Hepatocyte (in vitro differentiated cells): ENCODE results near the gene PTCD2.

Experiments
- EZH2 ChIP-seq: fragments of 200-600 bp; sonication (generic); IDR thresholded peaks from 2 replicates; pipeline ENCODE4 v1.6.1; 2016; ENCODE audit warnings: antibody characterized with exemption, mild to moderate bottlenecking, borderline replicate concordance
- TF ChIP-seq, protein P1 (sequence below): fragments of 200-600 bp; sonication (generic); IDR thresholded peaks from 2 replicates; pipeline ENCODE4 v1.5.1; 2016; ENCODE audit warnings: antibody characterized with exemption, mild to moderate bottlenecking; ENCODE audit not compliant: poor library complexity

DNA sequence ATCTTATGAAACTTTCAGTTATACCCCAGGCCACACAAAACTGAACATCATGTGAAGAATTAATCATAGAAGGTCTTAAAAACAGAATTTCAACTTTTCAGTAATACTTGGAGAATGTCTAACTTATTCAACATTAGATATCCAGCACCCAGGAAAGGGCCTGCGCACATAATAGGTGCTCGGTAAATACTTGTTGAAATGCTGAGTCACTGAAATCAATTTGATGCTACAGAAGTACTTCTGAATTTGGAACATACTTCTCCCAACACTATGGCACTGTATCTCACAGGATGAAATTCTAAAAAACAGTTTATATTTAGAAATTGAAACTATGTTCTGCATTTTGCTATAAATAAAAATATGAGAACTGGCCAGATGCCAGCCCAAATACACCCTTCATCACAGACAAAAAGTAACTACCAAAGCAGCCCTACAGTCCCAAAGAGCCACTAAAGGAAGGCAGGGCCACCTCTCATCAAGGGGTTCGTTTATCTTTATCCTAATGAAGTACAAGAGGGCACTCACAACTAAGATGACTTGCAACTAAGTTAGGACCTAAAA lies 26.6 kb upstream of the PTCD2 start:
- TF ChIP-seq, protein P1, sequence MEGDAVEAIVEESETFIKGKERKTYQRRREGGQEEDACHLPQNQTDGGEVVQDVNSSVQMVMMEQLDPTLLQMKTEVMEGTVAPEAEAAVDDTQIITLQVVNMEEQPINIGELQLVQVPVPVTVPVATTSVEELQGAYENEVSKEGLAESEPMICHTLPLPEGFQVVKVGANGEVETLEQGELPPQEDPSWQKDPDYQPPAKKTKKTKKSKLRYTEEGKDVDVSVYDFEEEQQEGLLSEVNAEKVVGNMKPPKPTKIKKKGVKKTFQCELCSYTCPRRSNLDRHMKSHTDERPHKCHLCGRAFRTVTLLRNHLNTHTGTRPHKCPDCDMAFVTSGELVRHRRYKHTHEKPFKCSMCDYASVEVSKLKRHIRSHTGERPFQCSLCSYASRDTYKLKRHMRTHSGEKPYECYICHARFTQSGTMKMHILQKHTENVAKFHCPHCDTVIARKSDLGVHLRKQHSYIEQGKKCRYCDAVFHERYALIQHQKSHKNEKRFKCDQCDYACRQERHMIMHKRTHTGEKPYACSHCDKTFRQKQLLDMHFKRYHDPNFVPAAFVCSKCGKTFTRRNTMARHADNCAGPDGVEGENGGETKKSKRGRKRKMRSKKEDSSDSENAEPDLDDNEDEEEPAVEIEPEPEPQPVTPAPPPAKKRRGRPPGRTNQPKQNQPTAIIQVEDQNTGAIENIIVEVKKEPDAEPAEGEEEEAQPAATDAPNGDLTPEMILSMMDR: no peak
- no peak for TF ChIP-seq EZH2
